GM12864 (cell line): ENCODE results near the gene MAB21L3.

Experiments used
- DNase-seq: peaks from one replicate; pipeline ENCODE4 v3.0.0-alpha.2; 2011; ENCODE audit warnings: low read depth
- H3K4me3 ChIP-seq: 2 replicates; pipeline ENCODE4 v1.5.1; 2011; ENCODE audit warnings: mild to moderate bottlenecking, low read depth, low read length, control low read depth
- CTCF ChIP-seq: IDR thresholded peaks from 2 replicates; pipeline ENCODE4 v1.5.1; 2011; ENCODE audit warnings: low read depth, mild to moderate bottlenecking, moderate library complexity, low read length, control low read depth, inconsistent platforms; ENCODE audit errors: missing control alignments

The MAB21L3 gene

GRCh38 chr1:116118471-116118870, 7.3 kb downstream of the MAB21L3 start:
- no peak overlapping the region for H3K4me3 ChIP-seq
- no peak for TF ChIP-seq CTCF
- DNase-seq, result no peak

- DNase-seq, result no peak
- no peak overlapping the region for H3K4me3 ChIP-seq
Observed at GRCh38 chr1:116119876-116120275, 8.7 kb downstream of the MAB21L3 start.

GRCh38 chr1:116122955-116123757, 12.0 kb downstream of the MAB21L3 start:
- no peak for TF ChIP-seq CTCF
- H3K4me3 ChIP-seq, result no peak overlapping the region
- no peak for DNase-seq

More at GRCh38 chr1:116119876-116120275, 8.7 kb downstream of the MAB21L3 start:
- TF ChIP-seq CTCF, result no peak

GRCh38 chr1:116123837-116124533, 12.8 kb downstream of the MAB21L3 start:
- TF ChIP-seq CTCF, result no peak
- H3K4me3 ChIP-seq, result no peak overlapping the region
- no peak for DNase-seq

- no peak for TF ChIP-seq CTCF
- DNase-seq, result no peak
Observed at GRCh38 chr1:116125758-116126157, 14.6 kb downstream of the MAB21L3 start.

GRCh38 chr1:116126281-116126680, 15.1 kb downstream of the MAB21L3 start:
- DNase-seq, result no peak
- no peak overlapping the region for H3K4me3 ChIP-seq
- no peak for TF ChIP-seq CTCF

More at GRCh38 chr1:116125758-116126157, 14.6 kb downstream of the MAB21L3 start:
- H3K4me3 ChIP-seq, result no peak overlapping the region
